ENCODE results near the gene PCNA.

DNA sequence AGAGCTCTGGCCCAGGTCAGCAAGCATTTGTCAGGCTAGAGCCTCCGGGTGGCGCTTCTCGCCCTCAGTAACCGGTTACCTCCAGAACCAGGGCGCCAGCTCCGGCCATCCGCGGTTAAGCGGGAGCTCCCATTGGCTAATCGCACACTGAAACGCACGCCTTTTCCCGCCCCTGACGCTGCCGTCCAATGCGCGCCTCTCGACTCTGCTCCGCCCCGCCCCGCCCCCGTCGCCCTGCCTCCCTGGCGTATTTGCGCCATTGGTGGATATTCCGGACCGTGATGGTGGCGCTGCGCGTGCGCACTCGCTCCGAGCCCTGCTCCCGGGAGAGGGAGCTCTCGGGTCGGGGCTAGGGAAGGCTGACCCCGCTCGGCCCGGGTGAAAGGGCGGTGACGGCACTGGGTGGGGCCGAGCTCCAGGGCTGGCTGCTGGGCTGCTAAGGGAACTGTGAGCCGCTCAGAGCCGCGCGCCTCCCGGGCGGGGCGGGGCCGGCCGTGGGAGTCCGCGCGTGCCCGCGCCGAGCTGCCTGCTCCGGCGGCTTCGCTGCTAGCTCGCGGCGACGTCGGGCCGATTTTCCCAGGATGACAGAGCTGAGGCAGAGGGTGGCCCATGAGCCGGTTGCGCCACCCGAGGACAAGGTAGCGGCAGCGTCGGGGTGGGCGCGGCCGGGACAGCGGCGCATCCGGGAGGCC lies 6.9 kb upstream of the PCNA start, which contains the start of gene CDS2:
- TF ChIP-seq POLR2A (IDR thresholded peaks at IDR 0.05) = peak; percentile 23
- TF ChIP-seq CTCF (IDR thresholded peaks at IDR 0.05) = peak; percentile 54 to 78 (median 61)
